Epithelial cell of esophagus (primary cell): ENCODE measurements around the gene FGF12.

Experiments
- DNase-seq: peaks from one replicate; pipeline ENCODE4 v3.0.0; 2010; ENCODE audit warnings: low read depth
- H3K4me3 ChIP-seq: 2 replicates; pipeline ENCODE4 v1.5.1; 2011; ENCODE audit warnings: mild to moderate bottlenecking, low read length, control low read depth
- TF ChIP-seq, protein P1 (sequence below): IDR thresholded peaks from 2 replicates; pipeline ENCODE4 v1.5.1; 2011; ENCODE audit warnings: low read depth, mild to moderate bottlenecking, low read length, control low read depth, inconsistent platforms; ENCODE audit not compliant: insufficient read depth; ENCODE audit errors: missing control alignments

Gene FGF12

DNA sequence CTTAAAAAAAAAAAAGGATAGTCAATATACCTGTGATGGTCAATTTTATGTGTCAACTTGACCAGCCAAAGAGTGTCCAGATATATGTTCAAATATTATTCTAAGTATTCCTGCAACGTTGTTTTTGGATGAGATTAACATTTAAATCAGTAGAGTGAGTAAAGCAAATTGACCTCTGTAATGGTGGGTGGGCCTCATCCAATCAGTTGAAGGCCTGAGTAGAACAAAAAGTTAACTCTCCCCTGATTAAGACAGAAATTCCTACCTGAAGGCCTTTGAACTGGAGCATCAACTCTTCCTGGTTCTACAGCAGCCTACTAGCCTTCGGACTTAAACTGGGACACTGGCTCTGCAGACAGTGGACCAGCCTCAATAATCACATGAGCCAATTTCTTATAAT lies 154.1 kb downstream of the FGF12 start:
- H3K4me3 ChIP-seq = no peak overlapping the region
- no peak for DNase-seq
- TF ChIP-seq, protein P1, sequence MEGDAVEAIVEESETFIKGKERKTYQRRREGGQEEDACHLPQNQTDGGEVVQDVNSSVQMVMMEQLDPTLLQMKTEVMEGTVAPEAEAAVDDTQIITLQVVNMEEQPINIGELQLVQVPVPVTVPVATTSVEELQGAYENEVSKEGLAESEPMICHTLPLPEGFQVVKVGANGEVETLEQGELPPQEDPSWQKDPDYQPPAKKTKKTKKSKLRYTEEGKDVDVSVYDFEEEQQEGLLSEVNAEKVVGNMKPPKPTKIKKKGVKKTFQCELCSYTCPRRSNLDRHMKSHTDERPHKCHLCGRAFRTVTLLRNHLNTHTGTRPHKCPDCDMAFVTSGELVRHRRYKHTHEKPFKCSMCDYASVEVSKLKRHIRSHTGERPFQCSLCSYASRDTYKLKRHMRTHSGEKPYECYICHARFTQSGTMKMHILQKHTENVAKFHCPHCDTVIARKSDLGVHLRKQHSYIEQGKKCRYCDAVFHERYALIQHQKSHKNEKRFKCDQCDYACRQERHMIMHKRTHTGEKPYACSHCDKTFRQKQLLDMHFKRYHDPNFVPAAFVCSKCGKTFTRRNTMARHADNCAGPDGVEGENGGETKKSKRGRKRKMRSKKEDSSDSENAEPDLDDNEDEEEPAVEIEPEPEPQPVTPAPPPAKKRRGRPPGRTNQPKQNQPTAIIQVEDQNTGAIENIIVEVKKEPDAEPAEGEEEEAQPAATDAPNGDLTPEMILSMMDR = no peak

DNA sequence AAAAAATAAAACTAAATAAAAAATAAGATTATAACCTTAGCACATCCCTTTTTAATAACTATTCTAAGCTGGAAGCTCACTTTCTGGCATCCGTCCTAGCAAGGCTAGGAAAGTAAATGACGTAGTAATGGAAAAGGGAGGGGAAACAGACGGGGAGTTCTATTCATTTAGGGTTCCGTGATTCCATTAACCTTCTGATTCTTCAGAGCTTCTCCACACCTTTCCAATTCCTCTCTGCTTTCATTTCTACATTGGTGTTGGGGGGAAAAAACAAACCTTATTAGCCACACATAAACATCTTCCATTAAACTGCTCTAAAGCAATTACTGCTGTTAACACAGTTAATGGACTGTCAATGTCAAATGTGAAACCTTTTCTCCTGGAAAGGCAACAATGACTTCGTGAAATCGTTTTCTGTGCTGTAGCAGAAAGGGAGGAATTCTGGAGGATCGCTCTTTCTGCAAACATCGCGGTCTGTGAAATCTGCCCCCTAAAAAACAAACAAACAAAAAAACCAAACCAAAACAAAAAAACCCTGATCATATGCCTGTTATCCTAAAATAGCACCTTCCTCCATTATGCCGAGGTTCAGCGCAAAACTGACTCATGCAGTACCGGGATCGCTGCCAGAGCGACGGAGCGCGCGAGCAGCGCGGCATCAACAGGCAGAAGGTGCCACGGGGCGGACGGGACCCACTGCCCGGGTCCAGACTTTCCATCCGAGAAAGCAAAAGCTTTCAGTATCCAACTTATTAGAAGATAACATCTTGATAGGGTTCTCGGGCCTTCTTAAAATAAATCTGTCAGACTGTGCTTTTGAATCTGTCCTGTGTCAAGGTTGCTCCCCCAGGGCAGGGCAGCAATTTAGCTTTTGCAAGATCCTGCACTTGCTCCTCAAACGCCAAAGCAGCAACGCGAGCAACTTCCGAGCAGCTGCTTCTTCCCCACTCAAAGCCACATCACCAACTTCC lies 156.2 kb downstream of the FGF12 start:
- H3K4me3 ChIP-seq = peak overlapping the region; percentile 23
- TF ChIP-seq, protein P1 = no peak

DNA sequence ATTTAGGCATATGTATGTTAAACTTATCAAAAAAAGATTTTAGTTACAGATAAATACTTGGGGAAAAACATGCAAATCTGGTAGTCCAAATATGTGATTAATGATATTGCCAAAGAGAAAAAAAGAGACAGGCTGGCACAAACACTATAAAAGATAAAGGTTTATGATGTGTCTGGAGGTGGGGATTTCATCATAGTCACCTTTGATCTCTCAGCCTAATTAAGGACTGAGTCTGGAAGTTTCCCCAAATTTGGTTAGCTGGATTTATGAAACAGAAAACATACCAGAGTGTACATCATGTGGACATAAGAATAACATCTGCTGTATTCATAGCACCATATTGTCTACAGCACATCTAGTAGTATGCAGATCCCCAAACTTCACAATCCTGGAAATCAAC lies 157.0 kb downstream of the FGF12 start:
- TF ChIP-seq, protein P1 = no peak
- no peak for DNase-seq
- no peak overlapping the region for H3K4me3 ChIP-seq

More for the DNA sequence above, 156.2 kb downstream of the FGF12 start:
- DNase-seq = peak; percentile 59

DNA sequence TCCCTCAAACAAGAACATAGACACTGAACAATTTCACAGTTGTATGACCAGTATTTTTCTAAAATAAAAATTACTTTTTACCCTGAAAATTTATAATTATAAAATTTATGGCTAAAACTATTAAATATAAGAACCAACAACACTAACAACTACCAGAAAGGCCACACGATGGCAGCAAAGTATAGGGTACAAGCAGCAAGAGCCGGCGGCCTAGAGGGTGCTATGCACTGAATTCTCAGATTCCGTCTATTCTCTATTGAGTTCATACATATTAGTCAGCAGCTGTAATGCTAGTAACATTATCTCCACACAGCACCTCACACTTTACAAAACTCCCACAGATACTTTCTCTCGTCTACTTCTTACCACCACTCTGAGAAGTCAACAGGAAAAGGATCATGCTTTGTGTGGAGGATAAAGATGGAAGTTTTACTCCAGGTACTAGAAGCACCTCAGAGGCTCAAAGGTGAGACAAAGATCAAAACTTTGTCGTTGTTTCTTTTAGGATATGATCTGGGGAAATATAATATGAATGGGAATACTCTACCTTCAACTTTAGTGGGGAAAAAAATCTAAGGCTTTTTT lies 160.5 kb downstream of the FGF12 start:
- TF ChIP-seq, protein P1 = peak; percentile 79
- H3K4me3 ChIP-seq = no peak overlapping the region
- peak; percentile 86 for DNase-seq

DNA sequence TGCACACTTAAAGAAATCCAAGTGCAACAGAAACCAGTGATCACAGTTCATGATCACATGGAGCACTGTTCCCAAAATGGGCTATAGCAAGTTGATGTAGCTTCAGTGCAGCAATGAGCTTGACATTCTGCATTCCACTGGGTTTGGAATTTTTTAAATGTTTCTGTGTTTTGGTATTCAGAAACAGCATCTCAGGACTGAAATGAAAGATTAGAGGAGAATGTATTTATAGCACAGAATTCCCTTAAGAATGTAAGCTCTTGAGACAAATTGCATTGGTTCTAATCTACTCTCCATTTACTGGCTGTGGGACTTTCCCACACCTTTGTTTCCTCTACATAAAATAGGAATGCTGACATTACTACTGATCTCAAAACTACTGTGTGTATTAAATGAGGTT lies 162.7 kb downstream of the FGF12 start:
- H3K4me3 ChIP-seq = no peak overlapping the region
- DNase-seq = no peak
- TF ChIP-seq, protein P1 = no peak

DNA sequence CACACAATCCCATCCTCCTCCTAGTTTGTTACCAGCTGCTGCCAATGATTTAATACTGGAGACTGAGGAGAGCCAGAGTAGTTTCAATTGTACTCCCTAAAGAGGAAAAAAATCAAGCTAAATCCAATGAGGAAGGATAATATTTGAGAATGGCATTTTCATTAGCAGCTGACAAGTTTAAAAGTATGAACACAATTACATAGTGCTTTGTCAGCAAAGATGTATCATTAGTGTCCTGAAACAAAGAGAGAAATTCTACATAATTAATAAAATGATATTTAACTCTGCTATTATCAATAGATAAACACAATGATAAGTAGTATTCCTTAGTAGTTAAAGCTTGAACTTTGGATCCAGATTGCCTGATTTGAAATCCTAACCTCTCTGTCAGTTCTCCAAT lies 163.9 kb downstream of the FGF12 start:
- H3K4me3 ChIP-seq = no peak overlapping the region
- TF ChIP-seq, protein P1 = no peak
- no peak for DNase-seq

DNA sequence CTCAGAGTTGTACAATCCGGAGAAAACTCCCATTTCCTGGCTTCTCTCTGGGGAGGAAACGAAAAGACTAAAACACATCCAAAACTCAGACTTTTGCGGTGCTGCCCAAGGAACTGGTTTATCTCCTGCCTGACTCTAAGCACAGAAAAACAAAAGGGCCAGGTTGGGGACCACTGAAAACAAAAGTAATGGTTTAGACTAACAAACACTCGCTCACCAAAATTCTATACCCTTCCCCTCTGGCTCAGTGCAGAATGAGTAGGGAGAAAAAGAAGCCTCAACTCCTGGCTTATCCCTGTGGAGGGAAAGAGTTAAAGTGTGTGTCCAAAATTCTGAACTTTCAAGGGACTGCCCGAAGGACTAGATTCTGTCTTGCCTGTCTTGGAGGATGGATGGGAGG lies 173.6 kb downstream of the FGF12 start:
- no peak overlapping the region for H3K4me3 ChIP-seq
- DNase-seq = no peak
- TF ChIP-seq, protein P1 = no peak
